Stomach (tissue), 9 donors: ENCODE results near the gene SBF2. TPM values are rescaled to one million over a fixed set of nuclear protein-coding genes. Genes with fewer than 3 reads are reported as not detected.

ENCODE experiments used
- DNase-seq, 2 donors: peaks; one replicate each; pipeline versions ENCODE4 v3.0.0 to v3.0.0-alpha.2; 2013 to 2019
- H3K27ac ChIP-seq, 5 donors: fragments of 200-600 bp in 4 of 5; sonication (generic) in 4 of 5; one replicate each; pipeline ENCODE4 v1.5.1; 2013 to 2019; ENCODE audit warnings: mild to moderate bottlenecking in 1 of 5, moderate library complexity in 1 of 5
- H3K27me3 ChIP-seq, 3 donors: fragments of 200-600 bp; sonication (generic); one replicate each; pipeline ENCODE4 v1.5.1; 2017 to 2019; ENCODE audit warnings: mixed run types in 1 of 3
- H3K36me3 ChIP-seq, 4 donors: fragments of 200-600 bp; sonication (generic); 1 replicate in 3 of 4; 2 replicates in 1 of 4; pipeline ENCODE4 v1.5.1; 2016 to 2019
- H3K4me1 ChIP-seq, 4 donors: fragments of 200-600 bp; sonication (generic); one replicate each; pipeline ENCODE4 v1.5.1; 2016 to 2019
- H3K4me3 ChIP-seq, 4 donors: fragments of 200-600 bp; sonication (generic) in 3 of 4; one replicate each; pipeline ENCODE4 v1.5.1; 2016 to 2019; ENCODE audit warnings: mild to moderate bottlenecking in 1 of 4
- H3K9me3 ChIP-seq, 4 donors: fragments of 200-600 bp; sonication (generic); one replicate each; pipeline ENCODE4 v1.5.1; 2016 to 2019
- EP300 ChIP-seq: sonication (generic); formaldehyde crosslinking; IDR thresholded peaks from one replicate; pipeline ENCODE4 v1.6.1; 2017; ENCODE audit warnings: antibody characterized with exemption
- POLR2A ChIP-seq, 4 donors: fragments of 450-650 bp; IDR thresholded peaks; one replicate each; pipeline ENCODE4 v1.6.1; 2016; ENCODE audit warnings: antibody characterized with exemption in 4 of 4, control low read depth in 2 of 4, mild to moderate bottlenecking in 1 of 4, moderate library complexity in 1 of 4
- POLR2AphosphoS5 ChIP-seq, 3 donors: sonication (generic); formaldehyde crosslinking; IDR thresholded peaks; one replicate each; pipeline ENCODE4 v1.6.1; 2016; ENCODE audit warnings: antibody characterized with exemption in 3 of 3
- WGBS, 5 donors: extraction: QIAGEN DNeasy Blood & Tissue Kit in 3 of 5; methylation state at CpG; one replicate each; pipeline versions ENCODE4 v1.1.5 to v1.1.7; 2013 to 2018; 5-methylcytosine and 5-hydroxymethylcytosine counted together
- intact Hi-C: fragments of 100-400 bp; cut with DNase I; formaldehyde crosslinking; loops from one replicate; pipeline ENCODE4 v1.15.1; 2023; ENCODE audit warnings: low total_unique reads
- polyA plus RNA-seq, 3 donors: library from polyadenylated mRNA; stranded (reverse); fragments of 200-250 nt; gene quantifications; one replicate each; pipeline ENCODE4 v1.2.3, GENCODE V29; 2013
- total RNA-seq, 5 donors: library from RNA; depleted of rRNA; stranded (reverse); fragments of >200 nt; gene quantifications; one replicate each; pipeline versions ENCODE4 v1.1.0 to v1.2.3, GENCODE V29; 2014 to 2016
- TF ChIP-seq, protein P1 (sequence below), 7 experiments: fragments of 450-650 bp in 4 of 7; fragments of 200-600 bp in 3 of 7; sonication (generic) in 3 of 7; IDR thresholded peaks; one replicate each; pipeline ENCODE4 v1.5.1; 2016 to 2019; ENCODE audit warnings: antibody characterized with exemption in 7 of 7, control low read depth in 2 of 7, mild to moderate bottlenecking in 1 of 7
- donor health status: healthy with polysubstance abuse.
- donor health status: Bipolar disorder and iron deficiency.
- donor health status: healthy.

Gene SBF2
- total and polyA plus RNA-seq, 8 donors: 8.6 to 260 (median 37.2) TPM

DNA sequence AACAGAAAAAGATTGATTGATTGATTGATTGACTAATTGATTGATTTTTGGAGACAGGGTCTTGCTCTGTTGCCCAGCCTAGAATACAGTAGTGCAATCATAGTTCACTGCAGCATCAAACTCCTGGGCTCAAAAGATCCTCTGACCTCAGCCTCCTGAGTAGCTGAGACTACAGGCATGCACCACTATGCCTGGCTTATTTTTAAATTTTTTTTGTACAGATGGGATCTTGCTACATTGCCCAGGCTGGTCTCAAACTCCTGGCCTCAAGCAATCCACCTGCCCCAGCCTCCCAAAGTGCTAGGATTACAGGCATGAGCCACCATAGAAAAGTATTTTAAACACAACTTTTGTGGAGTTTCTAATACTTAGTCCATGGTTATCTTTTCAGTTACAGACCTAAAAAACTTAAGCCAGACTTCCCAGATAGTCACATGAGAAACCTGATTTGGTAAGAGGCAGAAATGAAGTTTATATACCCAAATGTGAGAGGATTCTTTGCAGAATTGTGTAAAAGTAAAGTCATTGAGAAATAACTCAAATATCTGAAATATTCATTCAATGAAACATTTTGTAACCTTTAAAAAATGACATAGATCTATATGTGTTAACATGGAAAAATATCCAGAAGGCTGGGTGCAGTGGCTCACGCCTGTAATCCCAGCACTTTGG is 443.7 kb downstream of the SBF2 start:
- H3K9me3 ChIP-seq: no peaks in the 10 kb centered on the region
- TF ChIP-seq POLR2AphosphoS5 (IDR thresholded peaks at IDR 0.05) (no peak), EP300 (no peak), POLR2A (IDR thresholded peaks at IDR 0.05) (no peak)
- TF ChIP-seq, protein P1, sequence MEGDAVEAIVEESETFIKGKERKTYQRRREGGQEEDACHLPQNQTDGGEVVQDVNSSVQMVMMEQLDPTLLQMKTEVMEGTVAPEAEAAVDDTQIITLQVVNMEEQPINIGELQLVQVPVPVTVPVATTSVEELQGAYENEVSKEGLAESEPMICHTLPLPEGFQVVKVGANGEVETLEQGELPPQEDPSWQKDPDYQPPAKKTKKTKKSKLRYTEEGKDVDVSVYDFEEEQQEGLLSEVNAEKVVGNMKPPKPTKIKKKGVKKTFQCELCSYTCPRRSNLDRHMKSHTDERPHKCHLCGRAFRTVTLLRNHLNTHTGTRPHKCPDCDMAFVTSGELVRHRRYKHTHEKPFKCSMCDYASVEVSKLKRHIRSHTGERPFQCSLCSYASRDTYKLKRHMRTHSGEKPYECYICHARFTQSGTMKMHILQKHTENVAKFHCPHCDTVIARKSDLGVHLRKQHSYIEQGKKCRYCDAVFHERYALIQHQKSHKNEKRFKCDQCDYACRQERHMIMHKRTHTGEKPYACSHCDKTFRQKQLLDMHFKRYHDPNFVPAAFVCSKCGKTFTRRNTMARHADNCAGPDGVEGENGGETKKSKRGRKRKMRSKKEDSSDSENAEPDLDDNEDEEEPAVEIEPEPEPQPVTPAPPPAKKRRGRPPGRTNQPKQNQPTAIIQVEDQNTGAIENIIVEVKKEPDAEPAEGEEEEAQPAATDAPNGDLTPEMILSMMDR (IDR thresholded peaks at IDR 0.05): no peak
- WGBS, 5 donors: 85 to 100% (median 95%) methylated on average over 1 of the region's 1 CpG
- no peak for DNase-seq
- H3K4me3 ChIP-seq: no peak overlapping the region
- intact Hi-C loops: no loop called here
- no peak overlapping the region for H3K27ac ChIP-seq
- H3K27me3 ChIP-seq: no peaks in the 10 kb centered on the region
- H3K36me3 ChIP-seq: peaks cover 4 to 71% (median 60%) of the 10 kb centered on the region in 4 donors
- peaks cover 0 to 4% (median 0%) of the 10 kb centered on the region in 4 donors for H3K4me1 ChIP-seq

DNA sequence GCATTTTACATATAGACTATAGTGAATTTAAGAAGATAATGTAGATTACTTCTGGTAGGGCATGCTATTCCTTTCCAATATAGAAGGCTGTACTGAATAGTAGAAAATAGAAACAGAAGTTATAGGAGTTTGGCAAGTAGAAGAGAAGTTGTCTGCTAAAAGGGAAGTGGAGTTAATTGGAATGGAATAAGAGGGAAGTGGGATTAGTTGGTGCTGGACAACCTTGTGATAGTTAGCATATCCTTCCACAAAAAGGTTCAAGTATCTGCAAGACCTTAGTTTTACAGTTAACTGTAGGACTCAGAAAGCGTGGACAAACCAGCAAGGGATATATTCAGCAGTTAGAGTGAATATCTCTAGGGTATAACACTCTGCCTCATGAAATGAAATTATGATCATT is 444.6 kb downstream of the SBF2 start:
- no peak for DNase-seq
- no peaks in the 10 kb centered on the region for H3K27me3 ChIP-seq
- no peaks in the 10 kb centered on the region for H3K9me3 ChIP-seq
- TF ChIP-seq POLR2AphosphoS5 (IDR thresholded peaks at IDR 0.05) (no peak), EP300 (no peak), POLR2A (IDR thresholded peaks at IDR 0.05) (no peak)
- TF ChIP-seq, protein P1 (IDR thresholded peaks at IDR 0.05): no peak
- peaks cover 0 to 4% (median 0%) of the 10 kb centered on the region in 4 donors for H3K4me1 ChIP-seq
- 90 to 96% (median 93%) methylated on average over 1 of the region's 1 CpG for WGBS, 5 donors
- intact Hi-C loops: no loop called here
- H3K4me3 ChIP-seq: no peak overlapping the region
- no peak overlapping the region for H3K27ac ChIP-seq
- peaks cover 4 to 70% (median 60%) of the 10 kb centered on the region in 4 donors for H3K36me3 ChIP-seq

DNA sequence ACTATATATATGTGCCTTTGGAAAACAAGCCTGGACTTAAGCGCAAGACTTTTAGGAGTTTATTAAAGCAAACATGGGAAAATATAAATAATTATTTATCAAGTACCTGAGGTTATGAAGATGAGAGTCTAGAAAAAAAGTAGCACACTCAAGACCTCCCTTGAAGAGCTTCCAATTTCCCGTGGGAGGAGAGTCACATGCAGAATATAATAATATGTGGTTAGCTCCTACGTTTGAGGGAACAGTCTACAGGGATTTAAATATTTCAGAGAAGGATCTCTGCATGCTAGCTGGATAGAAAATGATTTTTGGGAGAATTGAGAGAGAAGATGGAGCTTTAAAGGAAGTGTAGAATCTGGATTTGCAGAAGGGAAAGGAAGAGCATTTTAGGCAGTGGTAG is 446.4 kb downstream of the SBF2 start:
- Histone ChIP-seq H3K4me1 (no peaks in the 10 kb centered on the region), H3K27ac (no peak overlapping the region), H3K27me3 (no peaks in the 10 kb centered on the region), H3K36me3 (peaks cover 4 to 73% (median 58%) of the 10 kb centered on the region in 4 donors), H3K4me3 (no peak overlapping the region), H3K9me3 (no peaks in the 10 kb centered on the region)
- TF ChIP-seq EP300: no peak
- no peak for TF ChIP-seq POLR2AphosphoS5 (IDR thresholded peaks at IDR 0.05)
- TF ChIP-seq POLR2A (IDR thresholded peaks at IDR 0.05): no peak
- TF ChIP-seq, protein P1 (IDR thresholded peaks at IDR 0.05): no peak
- DNase-seq: no peak
- intact Hi-C loops: no loop called here
- WGBS, 5 donors: 54 to 89% (median 69%) methylated on average over 3 of the region's 3 CpGs

DNA sequence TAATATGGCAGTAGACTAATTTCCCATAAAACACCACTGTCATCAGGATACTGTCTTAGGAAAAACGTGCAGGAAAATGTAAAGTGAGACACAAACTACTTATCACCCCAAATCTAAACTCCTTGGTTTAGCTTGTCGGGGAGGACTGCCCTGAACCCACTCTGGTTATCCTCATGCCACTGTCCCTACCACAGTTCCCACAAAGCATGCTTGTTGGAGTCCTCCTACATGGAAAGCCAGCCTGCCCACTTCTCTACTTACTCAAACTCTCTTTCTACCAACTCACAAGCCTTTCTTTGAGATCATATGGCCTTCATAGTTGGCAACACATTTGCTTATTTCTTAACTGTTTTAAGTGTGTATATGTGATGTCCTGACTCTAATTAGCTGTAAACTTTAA is 451.1 kb downstream of the SBF2 start:
- no peak for TF ChIP-seq POLR2AphosphoS5 (IDR thresholded peaks at IDR 0.05)
- no peak for TF ChIP-seq POLR2A (IDR thresholded peaks at IDR 0.05)
- no peak for TF ChIP-seq EP300
- TF ChIP-seq, protein P1 (IDR thresholded peaks at IDR 0.05): no peak
- H3K36me3 ChIP-seq: peaks cover 4 to 76% (median 65%) of the 10 kb centered on the region in 4 donors
- whole genome bisulfite sequencing, 5 donors: 76 to 82% (median 80%) methylated on average over 2 of the region's 2 CpGs
- H3K4me1 ChIP-seq: no peaks in the 10 kb centered on the region
- no peaks in the 10 kb centered on the region for H3K9me3 ChIP-seq
- H3K27ac ChIP-seq: no peak overlapping the region
- no peak for DNase-seq
- H3K27me3 ChIP-seq: no peaks in the 10 kb centered on the region
- intact Hi-C loops: no loop called here
- H3K4me3 ChIP-seq: no peak overlapping the region
